Measurements from ENCODE around the gene ITGB6.

- no peak for TF ChIP-seq CTCF (IDR thresholded peaks at IDR 0.05)
- no peak for TF ChIP-seq POLR2A (IDR thresholded peaks at IDR 0.05)
These were observed 108.7 kb downstream of the ITGB6 start for GRCh38 chr2:160091381-160091780.

Measured in testis (tissue), 2 donors.